Mesothelial cell of epicardium (in vitro differentiated cells): ENCODE data around the gene MS4A6E. TPM values are rescaled to one million over a fixed set of nuclear protein-coding genes. Genes with fewer than 3 reads are reported as not detected.

Experiments
- DNase-seq, 2 experiments: peaks; one replicate each; pipeline ENCODE4 v3.0.0; 2021; ENCODE audit warnings: low spot score in 2 of 2; ENCODE audit not compliant: unreplicated experiment in 2 of 2
- H3K27ac Mint-ChIP-seq: 2 replicates; pipeline ENCODE4 v1.8.0; 2021; ENCODE audit warnings: mixed read lengths
- H3K27me3 Mint-ChIP-seq: 2 replicates; pipeline ENCODE4 v1.8.0; 2021; ENCODE audit warnings: low read depth, mixed read lengths
- H3K36me3 Mint-ChIP-seq: 2 replicates; pipeline ENCODE4 v1.8.0; 2021; ENCODE audit warnings: mixed read lengths
- H3K4me1 Mint-ChIP-seq: 2 replicates; pipeline ENCODE4 v1.8.0; 2021; ENCODE audit warnings: mixed read lengths
- H3K4me3 Mint-ChIP-seq: 2 replicates; pipeline ENCODE4 v1.8.0; 2021; ENCODE audit warnings: mild to moderate bottlenecking, moderate library complexity, mixed read lengths
- H3K9me3 Mint-ChIP-seq: 2 replicates; pipeline ENCODE4 v1.8.0; 2021; ENCODE audit warnings: mixed read lengths
- CTCF ChIP-seq: fragments of 200-600 bp; sonication (generic); IDR thresholded peaks from one replicate; pipeline ENCODE4 v1.5.0; 2021; ENCODE audit warnings: antibody characterized with exemption; ENCODE audit not compliant: unreplicated experiment
- total RNA-seq: library from RNA; stranded (reverse); gene quantifications from 3 replicates; pipeline ENCODE4 v1.2.1, GENCODE V29; 2021

Gene MS4A6E
- total RNA-seq, 1 donor from 2014 or later, result not detected

GRCh38 chr11:60347084-60347797 is 20.2 kb downstream of the MS4A6E start:
- no peak for TF ChIP-seq CTCF
- Mint-ChIP-seq H3K27me3 (peaks cover 6% of the 10 kb centered on the region), H3K9me3 (no peaks in the 10 kb centered on the region), H3K36me3 (no peaks in the 10 kb centered on the region), H3K4me3 (no peak overlapping the region), H3K27ac (no peak overlapping the region), H3K4me1 (no peaks in the 10 kb centered on the region)
- DNase-seq, result no peak

- H3K27ac Mint-ChIP-seq, result no peak overlapping the region
- H3K27me3 Mint-ChIP-seq, result peaks cover 6% of the 10 kb centered on the region
- DNase-seq, result no peak
- TF ChIP-seq CTCF, result no peak
- H3K4me1 Mint-ChIP-seq, result no peaks in the 10 kb centered on the region
- H3K36me3 Mint-ChIP-seq, result no peaks in the 10 kb centered on the region
- no peaks in the 10 kb centered on the region for H3K9me3 Mint-ChIP-seq
- H3K4me3 Mint-ChIP-seq, result no peak overlapping the region
These were observed 21.1 kb downstream of the MS4A6E start for GRCh38 chr11:60348116-60348515.

- H3K27me3 Mint-ChIP-seq, result peaks cover 2% of the 10 kb centered on the region
These were observed 22.9 kb downstream of the MS4A6E start for GRCh38 chr11:60349990-60350389.

GRCh38 chr11:60357771-60358170 is 30.7 kb downstream of the MS4A6E start:
- DNase-seq, result no peak
- Mint-ChIP-seq H3K36me3 (no peaks in the 10 kb centered on the region), H3K27me3 (peaks cover 3% of the 10 kb centered on the region), H3K9me3 (peaks cover 16% of the 10 kb centered on the region), H3K4me1 (no peaks in the 10 kb centered on the region), H3K4me3 (no peak overlapping the region), H3K27ac (no peak overlapping the region)
- TF ChIP-seq CTCF, result no peak

More at GRCh38 chr11:60349990-60350389, 22.9 kb downstream of the MS4A6E start:
- H3K36me3 Mint-ChIP-seq, result no peaks in the 10 kb centered on the region
- no peak for DNase-seq
- peaks cover 13% of the 10 kb centered on the region for H3K9me3 Mint-ChIP-seq
- H3K4me3 Mint-ChIP-seq, result no peak overlapping the region
- TF ChIP-seq CTCF, result no peak
- H3K4me1 Mint-ChIP-seq, result no peaks in the 10 kb centered on the region
- H3K27ac Mint-ChIP-seq, result no peak overlapping the region

- peaks cover 3% of the 10 kb centered on the region for H3K9me3 Mint-ChIP-seq
- no peak overlapping the region for H3K4me3 Mint-ChIP-seq
- no peak for DNase-seq
- H3K4me1 Mint-ChIP-seq, result peaks cover 3% of the 10 kb centered on the region
- TF ChIP-seq CTCF, result no peak
- H3K27ac Mint-ChIP-seq, result no peak overlapping the region
- H3K36me3 Mint-ChIP-seq, result no peaks in the 10 kb centered on the region
- H3K27me3 Mint-ChIP-seq, result peaks cover 20% of the 10 kb centered on the region
These were observed 33.6 kb downstream of the MS4A6E start for GRCh38 chr11:60360621-60361020.
